ENCODE data around the gene TMEM140. TPM values are rescaled to one million over a fixed set of nuclear protein-coding genes. Genes with fewer than 3 reads are reported as not detected.

Gene TMEM140
- total and polyA plus RNA-seq, 2 of the 13 experiments (the other 11 are each of a cell fraction or from before 2014, with no cell fraction given) = 9.2 to 21.7 TPM

- peaks cover 11% of the 10 kb centered on the region for H3K9me3 ChIP-seq (ENCODE audit: low read length)
- H3K36me3 ChIP-seq (replicated peaks in 1 of 2; ENCODE audit: control insufficient read depth in 1 of 2, insufficient read depth in 2 of 2, low read length in 2 of 2) = peaks cover 6 to 50% of the 10 kb centered on the region in 2 experiments; a peak in 4 of 5 replicates
- peaks cover 15% of the 10 kb centered on the region; the same call in 1 of the 2 replicates for H4K20me1 ChIP-seq (ENCODE audit: insufficient read depth, low read length)
- intact Hi-C loops (cut with micrococcal nuclease; ENCODE audit: unreplicated experiment) = no loop called here
- no peak overlapping the region for H3K27ac ChIP-seq (ENCODE audit: extremely low read length, insufficient read depth, low read length)
- CTCF ChIA-PET (ENCODE audit: low intra/inter-chr PET ratio, low total read pairs) = no interaction called here
- H3K4me2 ChIP-seq (ENCODE audit: low read depth, low read length) = no peak overlapping the region
- ATAC-seq (no peak), DNase-seq (ENCODE audit: low spot score) (no peak), FAIRE-seq (no peak)
- no peak overlapping the region for H2AFZ ChIP-seq (ENCODE audit: low read length)
- 97% methylated on average over 16 of the region's 18 CpGs for WGBS (ENCODE audit: low lambda C conversion rate)
- POLR2A ChIA-PET = interaction anchor here (2.0 to 3.2 kb wide), 2 partner anchors 19 to 174 kb away, joined by 9 to 19 read pairs; partner anchors contain the start of gene TMEM140
- H3K4me1 ChIP-seq (ENCODE audit: insufficient read depth, low read length) = peaks cover 37% of the 10 kb centered on the region
- no peak overlapping the region for H3K9ac ChIP-seq (ENCODE audit: insufficient read depth, low read depth, low read length)
- in situ Hi-C loops (cut with HindIII; ENCODE audit: extremely low pct_ligation_motif_present, low pct_unique_long_range_greater_than_20kb) = loop anchor here (5.0 kb wide), 1 partner anchor 174 kb away; no protein-coding TSS in a partner anchor
- no peak overlapping the region for H3K4me3 ChIP-seq (replicated peaks in 1 of 3; ENCODE audit: insufficient read depth in 1 of 3, low read depth in 2 of 3, low read length in 3 of 3)
- no peaks in the 10 kb centered on the region; a peak in 1 of 5 replicates for H3K27me3 ChIP-seq (ENCODE audit: control insufficient read depth in 1 of 2, insufficient read depth in 2 of 2, low read length in 2 of 2)
- H3K79me2 ChIP-seq (ENCODE audit: insufficient read depth, low read length) = peaks cover 34% of the 10 kb centered on the region
- BruUV-seq (replicated peaks) = no TSS peak
- TF ChIP-seq RBFOX2 (IDR thresholded peaks at IDR 0.05; ENCODE audit: low read depth, low read length) (peak; percentile 47; the same call in 1 of the 2 replicates), ZNF747 (CRISPR knock-in tag; IDR thresholded peaks at IDR 0.05; ENCODE audit: borderline replicate concordance) (no peak), AGO2 (optimal IDR thresholded peaks at IDR 0.05; ENCODE audit: low read depth, low read length) (peak; percentile 86), CBX1 (IDR thresholded peaks at IDR 0.05; ENCODE audit: low read depth) (no peak), REL (CRISPR knock-in tag; conservative IDR thresholded peaks at IDR 0.05) (no peak), ZNF234 (CRISPR knock-in tag; conservative IDR thresholded peaks at IDR 0.05) (no peak), ATRX (CRISPR knock-in tag; IDR thresholded peaks at IDR 0.05; ENCODE audit: borderline replicate concordance) (no peak), ZNF687 (CRISPR knock-in tag; IDR thresholded peaks at IDR 0.05) (0 out of 2 replicates have a peak, but pooled peaks have one; percentile 17), ARID5B (CRISPR knock-in tag; IDR thresholded peaks at IDR 0.05) (no peak), ZNF768 (CRISPR knock-in tag; IDR thresholded peaks at IDR 0.05) (peak; percentile 91), PHF21A (CRISPR knock-in tag; IDR thresholded peaks at IDR 0.05) (no peak), ZNF576 (CRISPR knock-in tag; IDR thresholded peaks at IDR 0.05) (no peak), POLR2G (IDR thresholded peaks at IDR 0.05; ENCODE audit: low read depth, low read length) (0 out of 2 replicates have a peak, but pooled peaks have one; percentile 11), KLF13 (CRISPR knock-in tag; IDR thresholded peaks at IDR 0.05) (no peak)
Measured at GRCh38 chr7:135166338-135166990, 18.6 kb downstream of the TMEM140 start.
